Measurements from ENCODE around the gene PLA2G2E. TPM values are rescaled to one million over a fixed set of nuclear protein-coding genes. Genes with fewer than 3 reads are reported as not detected.

Gene PLA2G2E
- total and polyA plus RNA-seq, 4 donors: not detected

DNA sequence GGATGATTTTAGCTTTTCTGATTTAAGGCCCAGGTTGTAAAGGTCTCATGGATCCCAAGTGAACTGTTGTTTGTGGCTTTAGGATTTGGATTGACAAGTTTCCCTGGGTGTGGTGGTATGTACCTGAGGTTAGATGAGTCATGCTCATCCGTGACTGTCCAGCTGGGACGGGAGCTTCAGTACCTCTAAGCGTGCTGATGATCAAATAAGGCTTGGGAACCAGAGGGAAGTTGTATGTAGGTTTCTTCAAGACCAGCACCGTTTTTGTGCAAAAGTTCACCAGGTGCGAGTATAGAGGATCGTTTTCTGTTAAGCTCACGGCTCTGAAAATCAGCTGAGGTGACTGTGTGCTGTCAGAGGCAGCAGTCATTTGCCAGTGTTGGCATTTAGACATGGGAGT, 19.8 kb downstream of the PLA2G2E start:
- DNase-seq (no peak), ATAC-seq (ENCODE audit: low FRiP score) (no peak)
- H3K4me1 ChIP-seq (ENCODE audit: control insufficient read depth in 1 of 2, insufficient read depth in 2 of 2, low read length in 2 of 2): no peaks in the 10 kb centered on the region
- no peak overlapping the region for H3K27ac ChIP-seq (ENCODE audit: low read depth in 1 of 2, low read length in 2 of 2)
- 94 to 98% methylated on average over 7 of the region's 7 CpGs for WGBS, 2 donors
- intact Hi-C loops (cut with DNase I): no loop called here
- no peak overlapping the region for H3K4me3 ChIP-seq (ENCODE audit: low read length in 2 of 2)
- H3K9me3 ChIP-seq (ENCODE audit: control insufficient read depth, low read length): no peaks in the 10 kb centered on the region
- no peaks in the 10 kb centered on the region for H3K27me3 ChIP-seq (ENCODE audit: control insufficient read depth in 1 of 2, insufficient read depth in 2 of 2, low read length in 1 of 2)
- H3K36me3 ChIP-seq (ENCODE audit: control insufficient read depth in 1 of 2, insufficient read depth in 2 of 2, low read length in 1 of 2): peaks cover 7 to 13% of the 10 kb centered on the region in 2 donors

- Histone ChIP-seq H3K36me3 (ENCODE audit: control insufficient read depth in 1 of 2, insufficient read depth in 2 of 2, low read length in 1 of 2) (peaks cover 4 to 5% of the 10 kb centered on the region in 2 donors), H3K27ac (ENCODE audit: low read depth in 1 of 2, low read length in 2 of 2) (no peak overlapping the region), H3K4me1 (ENCODE audit: control insufficient read depth in 1 of 2, insufficient read depth in 2 of 2, low read length in 2 of 2) (no peaks in the 10 kb centered on the region), H3K9me3 (ENCODE audit: control insufficient read depth, low read length) (no peaks in the 10 kb centered on the region), H3K4me3 (ENCODE audit: low read length in 2 of 2) (no peak overlapping the region), H3K27me3 (ENCODE audit: control insufficient read depth in 1 of 2, insufficient read depth in 2 of 2, low read length in 1 of 2) (no peaks in the 10 kb centered on the region)
- intact Hi-C loops (cut with DNase I): no loop called here
- 90 to 91% methylated on average over 1 of the region's 1 CpG for WGBS, 2 donors
- no peak for DNase-seq
- ATAC-seq (ENCODE audit: low FRiP score): no peak
These were observed 21.8 kb downstream of the PLA2G2E start for GRCh38 chr1:19901653-19902052.

- Histone ChIP-seq H3K27ac (ENCODE audit: low read depth in 1 of 2, low read length in 2 of 2) (no peak overlapping the region), H3K4me1 (ENCODE audit: control insufficient read depth in 1 of 2, insufficient read depth in 2 of 2, low read length in 2 of 2) (no peaks in the 10 kb centered on the region), H3K27me3 (ENCODE audit: control insufficient read depth in 1 of 2, insufficient read depth in 2 of 2, low read length in 1 of 2) (no peaks in the 10 kb centered on the region), H3K9me3 (ENCODE audit: control insufficient read depth, low read length) (no peaks in the 10 kb centered on the region), H3K36me3 (ENCODE audit: control insufficient read depth in 1 of 2, insufficient read depth in 2 of 2, low read length in 1 of 2) (peaks cover 6 to 16% of the 10 kb centered on the region in 2 donors), H3K4me3 (ENCODE audit: low read length in 2 of 2) (no peak overlapping the region)
- WGBS, 2 donors: 53 to 59% methylated on average over 5 of the region's 5 CpGs
- intact Hi-C loops (cut with DNase I): no loop called here
- DNase-seq (no peak), ATAC-seq (ENCODE audit: low FRiP score) (no peak)
These were observed 29.2 kb downstream of the PLA2G2E start for GRCh38 chr1:19894218-19894617.

GRCh38 chr1:19893687-19894086, 29.7 kb downstream of the PLA2G2E start:
- Histone ChIP-seq H3K27me3 (ENCODE audit: control insufficient read depth in 1 of 2, insufficient read depth in 2 of 2, low read length in 1 of 2) (no peaks in the 10 kb centered on the region), H3K4me3 (ENCODE audit: low read length in 2 of 2) (no peak overlapping the region), H3K27ac (ENCODE audit: low read depth in 1 of 2, low read length in 2 of 2) (no peak overlapping the region), H3K36me3 (ENCODE audit: control insufficient read depth in 1 of 2, insufficient read depth in 2 of 2, low read length in 1 of 2) (peaks cover 4 to 16% of the 10 kb centered on the region in 2 donors), H3K9me3 (ENCODE audit: control insufficient read depth, low read length) (no peaks in the 10 kb centered on the region), H3K4me1 (ENCODE audit: control insufficient read depth in 1 of 2, insufficient read depth in 2 of 2, low read length in 2 of 2) (no peaks in the 10 kb centered on the region)
- WGBS, 2 donors: 78 to 82% methylated on average over 3 of the region's 3 CpGs
- intact Hi-C loops (cut with DNase I): no loop called here
- no peak for ATAC-seq (ENCODE audit: low FRiP score)
- no peak for DNase-seq

GRCh38 chr1:19892628-19893168, 30.7 kb downstream of the PLA2G2E start:
- H3K36me3 ChIP-seq (ENCODE audit: control insufficient read depth in 1 of 2, insufficient read depth in 2 of 2, low read length in 1 of 2): peaks cover 4 to 16% of the 10 kb centered on the region in 2 donors
- no peak for ATAC-seq (ENCODE audit: low FRiP score)

DNA sequence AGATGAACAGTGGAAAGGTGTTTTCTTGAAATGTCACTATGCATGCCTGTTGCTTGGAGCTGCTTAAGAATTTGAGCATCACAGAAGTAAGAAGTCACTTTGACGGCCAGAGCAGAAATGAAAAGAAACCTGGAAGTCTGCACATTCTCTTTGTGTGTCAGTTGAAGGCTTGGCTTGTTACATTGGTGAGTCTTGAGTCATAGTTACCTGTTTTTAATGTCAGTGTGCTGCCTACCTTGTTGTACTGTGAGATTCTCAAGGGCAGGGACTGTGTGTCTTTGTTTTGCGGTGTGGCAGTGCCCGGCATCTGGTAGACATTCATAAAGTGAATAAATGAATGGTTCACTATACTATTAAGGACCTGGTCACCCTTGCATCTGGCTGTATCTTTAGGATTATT, 31.3 kb downstream of the PLA2G2E start:
- Histone ChIP-seq H3K4me3 (ENCODE audit: low read length in 2 of 2) (no peak overlapping the region), H3K36me3 (ENCODE audit: control insufficient read depth in 1 of 2, insufficient read depth in 2 of 2, low read length in 1 of 2) (peaks cover 4 to 14% of the 10 kb centered on the region in 2 donors), H3K27me3 (ENCODE audit: control insufficient read depth in 1 of 2, insufficient read depth in 2 of 2, low read length in 1 of 2) (no peaks in the 10 kb centered on the region), H3K27ac (ENCODE audit: low read depth in 1 of 2, low read length in 2 of 2) (no peak overlapping the region), H3K4me1 (ENCODE audit: control insufficient read depth in 1 of 2, insufficient read depth in 2 of 2, low read length in 2 of 2) (no peaks in the 10 kb centered on the region), H3K9me3 (ENCODE audit: control insufficient read depth, low read length) (no peaks in the 10 kb centered on the region)
- DNase-seq (no peak), ATAC-seq (ENCODE audit: low FRiP score) (no peak)
- intact Hi-C loops (cut with DNase I): no loop called here
- WGBS, 2 donors: 91 to 95% methylated on average over 3 of the region's 3 CpGs

More at GRCh38 chr1:19892628-19893168, 30.7 kb downstream of the PLA2G2E start:
- no peak for DNase-seq
- no peak overlapping the region for H3K4me3 ChIP-seq (ENCODE audit: low read length in 2 of 2)
- H3K27me3 ChIP-seq (ENCODE audit: control insufficient read depth in 1 of 2, insufficient read depth in 2 of 2, low read length in 1 of 2): no peaks in the 10 kb centered on the region
- no peaks in the 10 kb centered on the region for H3K9me3 ChIP-seq (ENCODE audit: control insufficient read depth, low read length)
- H3K27ac ChIP-seq (ENCODE audit: low read depth in 1 of 2, low read length in 2 of 2): no peak overlapping the region
- WGBS, 2 donors: 83 to 87% methylated on average over 6 of the region's 6 CpGs
- no peaks in the 10 kb centered on the region for H3K4me1 ChIP-seq (ENCODE audit: control insufficient read depth in 1 of 2, insufficient read depth in 2 of 2, low read length in 2 of 2)
- intact Hi-C loops (cut with DNase I): no loop called here

- Histone ChIP-seq H3K36me3 (ENCODE audit: control insufficient read depth in 1 of 2, insufficient read depth in 2 of 2, low read length in 1 of 2) (peaks cover 4 to 14% of the 10 kb centered on the region in 2 donors), H3K27me3 (ENCODE audit: control insufficient read depth in 1 of 2, insufficient read depth in 2 of 2, low read length in 1 of 2) (no peaks in the 10 kb centered on the region), H3K27ac (ENCODE audit: low read depth in 1 of 2, low read length in 2 of 2) (no peak overlapping the region), H3K4me1 (ENCODE audit: control insufficient read depth in 1 of 2, insufficient read depth in 2 of 2, low read length in 2 of 2) (peaks cover 0 to 4% of the 10 kb centered on the region in 2 donors), H3K4me3 (ENCODE audit: low read length in 2 of 2) (no peak overlapping the region), H3K9me3 (ENCODE audit: control insufficient read depth, low read length) (no peaks in the 10 kb centered on the region)
- ATAC-seq (ENCODE audit: low FRiP score) (no peak), DNase-seq (no peak)
- intact Hi-C loops (cut with DNase I): no loop called here
These were observed 33.8 kb downstream of the PLA2G2E start for GRCh38 chr1:19889656-19890055.

DNA sequence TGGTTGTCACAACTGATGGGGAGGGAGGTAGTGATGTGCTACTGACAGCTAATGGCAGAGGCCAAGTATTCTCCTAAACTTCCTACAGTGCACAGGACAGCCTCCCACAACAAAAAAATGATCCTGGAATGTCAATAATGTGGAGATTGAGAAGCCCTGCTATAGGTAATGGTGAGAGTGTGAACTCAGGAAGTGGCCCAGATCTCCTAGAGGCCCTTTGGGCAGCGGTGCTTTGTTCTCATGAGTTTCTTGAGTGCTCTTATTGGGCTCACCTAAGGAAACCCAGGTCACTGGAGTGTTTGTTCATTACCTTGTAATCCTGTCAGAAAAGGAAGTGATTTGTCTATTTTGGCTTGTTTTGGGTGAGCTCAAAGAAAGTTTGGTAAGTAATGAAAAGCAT, 35.3 kb downstream of the PLA2G2E start:
- Histone ChIP-seq H3K36me3 (ENCODE audit: control insufficient read depth in 1 of 2, insufficient read depth in 2 of 2, low read length in 1 of 2) (peaks cover 4 to 9% of the 10 kb centered on the region in 2 donors), H3K27ac (ENCODE audit: low read depth in 1 of 2, low read length in 2 of 2) (no peak overlapping the region), H3K4me3 (ENCODE audit: low read length in 2 of 2) (no peak overlapping the region), H3K27me3 (ENCODE audit: control insufficient read depth in 1 of 2, insufficient read depth in 2 of 2, low read length in 1 of 2) (no peaks in the 10 kb centered on the region), H3K4me1 (ENCODE audit: control insufficient read depth in 1 of 2, insufficient read depth in 2 of 2, low read length in 2 of 2) (peaks cover 0 to 4% of the 10 kb centered on the region in 2 donors), H3K9me3 (ENCODE audit: control insufficient read depth, low read length) (no peaks in the 10 kb centered on the region)
- WGBS, 2 donors: 95 to 96% methylated on average over 1 of the region's 1 CpG
- DNase-seq (no peak), ATAC-seq (ENCODE audit: low FRiP score) (no peak)
- intact Hi-C loops (cut with DNase I): no loop called here

GRCh38 chr1:19885821-19886220, 37.6 kb downstream of the PLA2G2E start:
- 87 to 93% methylated on average over 2 of the region's 2 CpGs for WGBS, 2 donors
- Histone ChIP-seq H3K9me3 (ENCODE audit: control insufficient read depth, low read length) (no peaks in the 10 kb centered on the region), H3K4me1 (ENCODE audit: control insufficient read depth in 1 of 2, insufficient read depth in 2 of 2, low read length in 2 of 2) (peaks cover 0 to 4% of the 10 kb centered on the region in 2 donors), H3K27me3 (ENCODE audit: control insufficient read depth in 1 of 2, insufficient read depth in 2 of 2, low read length in 1 of 2) (no peaks in the 10 kb centered on the region), H3K36me3 (ENCODE audit: control insufficient read depth in 1 of 2, insufficient read depth in 2 of 2, low read length in 1 of 2) (peaks cover 3 to 4% of the 10 kb centered on the region in 2 donors), H3K27ac (ENCODE audit: low read depth in 1 of 2, low read length in 2 of 2) (no peak overlapping the region), H3K4me3 (ENCODE audit: low read length in 2 of 2) (no peak overlapping the region)
- ATAC-seq (ENCODE audit: low FRiP score): no peak
- intact Hi-C loops (cut with DNase I): no loop called here
- DNase-seq: no peak

Measured in aorta (tissue), 5 donors.